HepG2 (cell line): ENCODE measurements around the gene DEFB123.

ENCODE experiments used
- EHMT2 ChIP-seq: fragments of 200-600 bp; sonication (generic); IDR thresholded peaks from 2 replicates; pipeline ENCODE4 v1.7.0; 2017; ENCODE audit warnings: antibody characterized with exemption, low read depth, low read length, borderline replicate concordance
- ELF4 ChIP-seq: sonication (generic); formaldehyde crosslinking; IDR thresholded peaks from 2 replicates; pipeline ENCODE4 v1.5.0; 2020; ENCODE audit warnings: missing genetic modification reagents, mild to moderate bottlenecking, moderate library complexity, borderline replicate concordance
- FOXK1 ChIP-seq: sonication (generic); formaldehyde crosslinking; IDR thresholded peaks from 2 replicates; pipeline ENCODE4 v1.4.0; 2020; ENCODE audit warnings: low read depth, missing genetic modification reagents, borderline replicate concordance
- KAT7 ChIP-seq: IDR thresholded peaks from 2 replicates; pipeline ENCODE4 v1.6.1; 2018; ENCODE audit warnings: borderline replicate concordance, missing compliant biosample characterization
- SRSF9 ChIP-seq: fragments of 200-400 bp; formaldehyde crosslinking; IDR thresholded peaks from 2 replicates; pipeline ENCODE4 v1.6.1; 2018; ENCODE audit warnings: borderline replicate concordance, mild to moderate bottlenecking, low read depth, low read length; ENCODE audit not compliant: insufficient read depth, poor library complexity, severe bottlenecking

DNA sequence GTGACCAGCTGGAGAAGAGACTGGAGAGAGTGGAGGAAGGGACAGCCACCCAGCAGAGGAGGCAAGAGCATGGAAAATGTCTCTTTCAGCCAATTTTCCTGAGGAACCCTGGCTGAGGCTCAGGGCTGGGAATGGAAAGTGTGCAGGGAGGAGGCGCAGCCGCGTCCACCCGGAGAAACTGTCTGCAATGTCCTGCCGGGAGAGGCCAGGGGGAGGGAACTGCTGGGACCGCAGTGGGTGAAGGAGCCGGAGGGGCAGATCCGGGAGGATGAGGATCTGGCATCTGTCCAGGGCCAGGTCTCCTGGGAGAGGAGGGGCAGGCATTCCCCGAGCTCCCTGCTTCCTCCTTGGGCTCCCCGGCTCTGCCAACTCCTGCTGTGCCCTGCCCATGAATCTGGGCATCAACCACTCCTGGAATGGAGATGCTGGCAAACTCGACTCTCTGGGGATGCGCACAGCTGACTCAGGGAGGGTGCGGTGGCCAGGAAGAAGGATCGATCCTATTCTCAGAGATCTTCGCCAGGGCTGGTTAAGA, 56.4 kb downstream of the DEFB123 start:
- no peak for TF ChIP-seq EHMT2
- no peak for TF ChIP-seq FOXK1 (CRISPR knock-in tag)
- no peak for TF ChIP-seq SRSF9
- TF ChIP-seq KAT7 (CRISPR knock-in tag) = no peak
- no peak for TF ChIP-seq ELF4
